Endothelial cell of umbilical vein (primary cell): ENCODE results near the gene SEMA3E.

ENCODE experiments used
- CTCF ChIP-seq, 2 donors: IDR thresholded peaks; 1 replicate in 1 of 2; 2 replicates in 1 of 2; pipeline ENCODE4 v1.5.1; 2011; ENCODE audit warnings: low read length in 2 of 2, mild to moderate bottlenecking in 2 of 2, moderate library complexity in 2 of 2, control low read depth in 1 of 2, inconsistent platforms in 1 of 2, low read depth in 1 of 2; ENCODE audit not compliant: insufficient read depth in 1 of 2; ENCODE audit errors: extremely low read depth in 1 of 2
- EZH2 ChIP-seq: IDR thresholded peaks from 2 replicates; pipeline ENCODE4 v1.6.1; 2012; ENCODE audit warnings: borderline replicate concordance, low read depth, mild to moderate bottlenecking, moderate library complexity, low read length, inconsistent platforms; ENCODE audit not compliant: severe bottlenecking
- FOS ChIP-seq: IDR thresholded peaks from 2 replicates; pipeline ENCODE4 v1.6.1; 2011; ENCODE audit warnings: mild to moderate bottlenecking, low read length, moderate library complexity, borderline replicate concordance; ENCODE audit not compliant: insufficient read depth
- GATA2 ChIP-seq: IDR thresholded peaks from 2 replicates; pipeline ENCODE4 v1.7.0; 2011; ENCODE audit warnings: low read depth, mild to moderate bottlenecking, moderate library complexity, mixed read lengths, low read length; ENCODE audit not compliant: insufficient read length, insufficient read depth
- JUN ChIP-seq: IDR thresholded peaks from 2 replicates; pipeline ENCODE4 v1.6.1; 2011; ENCODE audit warnings: borderline replicate concordance, low read depth; ENCODE audit not compliant: insufficient read length, insufficient read depth
- MYC ChIP-seq: IDR thresholded peaks from one replicate; pipeline ENCODE4 v1.6.1; 2011; ENCODE audit warnings: mild to moderate bottlenecking, low read depth, low read length
- POLR2A ChIP-seq: IDR thresholded peaks from 2 replicates; pipeline ENCODE4 v1.6.1; 2012; ENCODE audit warnings: low read depth, mild to moderate bottlenecking, control low read depth, low read length
- POLR2AphosphoS5 ChIP-seq: IDR thresholded peaks from 2 replicates; pipeline ENCODE4 v1.6.1; 2012; ENCODE audit warnings: low read depth, mild to moderate bottlenecking, control low read depth, low read length, moderate library complexity; ENCODE audit not compliant: insufficient read depth
- TF ChIP-seq, protein P1 (sequence below): IDR thresholded peaks from 2 replicates; pipeline ENCODE4 v1.6.1; 2011; ENCODE audit not compliant: insufficient read depth, insufficient read length

DNA sequence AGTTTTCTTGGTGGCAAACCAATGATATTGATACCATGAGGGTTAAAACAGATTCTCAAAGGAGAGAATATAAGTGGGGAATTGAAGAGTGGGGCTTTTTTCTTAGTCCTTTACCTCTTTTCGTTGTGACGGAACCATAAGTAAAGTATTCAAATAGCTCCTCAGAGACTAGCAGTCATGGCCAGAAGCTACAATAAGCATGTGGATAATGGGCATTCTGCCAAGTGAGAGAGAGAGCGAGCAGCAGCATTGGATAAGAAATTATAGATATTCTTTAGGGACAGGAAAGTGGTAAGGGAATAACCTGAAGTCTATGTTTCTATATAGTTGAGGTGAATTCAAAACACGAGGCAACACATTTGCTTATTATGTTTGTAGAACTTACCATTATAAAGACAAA is 235.1 kb downstream of the SEMA3E start:
- TF ChIP-seq GATA2 (no peak), CTCF (IDR thresholded peaks at IDR 0.05; ENCODE audit: extremely low read depth in 1 of 2, insufficient read depth in 1 of 2, low read depth in 1 of 2, low read length in 2 of 2) (no peak), EZH2 (no peak), POLR2A (no peak), POLR2AphosphoS5 (no peak), MYC (no peak), JUN (no peak), FOS (no peak)
- TF ChIP-seq, protein P1, sequence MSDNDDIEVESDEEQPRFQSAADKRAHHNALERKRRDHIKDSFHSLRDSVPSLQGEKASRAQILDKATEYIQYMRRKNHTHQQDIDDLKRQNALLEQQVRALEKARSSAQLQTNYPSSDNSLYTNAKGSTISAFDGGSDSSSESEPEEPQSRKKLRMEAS = no peak
